NCI-H1092 (cell line): ENCODE data around the gene KIF4A.

Source experiments
- DNase-seq: peaks from one replicate; lab custom pipeline; 2025; lab: John Stamatoyannopoulos, UW

The KIF4A gene

GRCh38 chrX:70444326-70444945 is 154.5 kb downstream of the KIF4A start, which contains the start of gene DLG3:
TSS of gene DLG3 (plus strand) at chrX:70444835. CDS start at chrX:70445202, 367 bp downstream.
- DNase-seq: no peak

GRCh38 chrX:70444946-70445656 is 155.2 kb downstream of the KIF4A start:
- DNase-seq: no peak

GRCh38 chrX:70445951-70446350 is 156.0 kb downstream of the KIF4A start:
- no peak for DNase-seq

- no peak for DNase-seq
These were observed 156.8 kb downstream of the KIF4A start for GRCh38 chrX:70446380-70447350.

GRCh38 chrX:70449457-70449966 is 159.6 kb downstream of the KIF4A start:
- no peak for DNase-seq

GRCh38 chrX:70452143-70452733 is 162.3 kb downstream of the KIF4A start:
- DNase-seq: peak; percentile 18

GRCh38 chrX:70453024-70453618 is 163.2 kb downstream of the KIF4A start:
- DNase-seq: no peak

- peak; percentile 87 for DNase-seq
These were observed 164.8 kb downstream of the KIF4A start for GRCh38 chrX:70454441-70455365.

GRCh38 chrX:70455366-70456202 is 165.7 kb downstream of the KIF4A start:
- peak; percentile 16 for DNase-seq

- DNase-seq: no peak
These were observed 166.4 kb downstream of the KIF4A start for GRCh38 chrX:70456256-70456655.

- DNase-seq: no peak
These were observed 171.1 kb downstream of the KIF4A start for GRCh38 chrX:70461026-70461425.

GRCh38 chrX:70464051-70464450 is 174.1 kb downstream of the KIF4A start:
- no peak for DNase-seq

GRCh38 chrX:70466968-70467367 is 177.1 kb downstream of the KIF4A start:
- no peak for DNase-seq

- no peak for DNase-seq
These were observed 178.8 kb downstream of the KIF4A start for GRCh38 chrX:70468709-70469108.
